NB4 (cell line): ENCODE data around the gene TNS2.

ENCODE experiments used
- CTCF ChIP-seq: IDR thresholded peaks from one replicate; pipeline ENCODE4 v1.5.1; 2012; ENCODE audit warnings: low read depth, low read length
- MAX ChIP-seq: IDR thresholded peaks from 2 replicates; pipeline ENCODE4 v1.6.1; 2011; ENCODE audit warnings: low read depth, low read length

- TF ChIP-seq MAX = peak; percentile 59
- peak; percentile 1 for TF ChIP-seq CTCF
Observed at GRCh38 chr12:53051058-53051880, 1.4 kb downstream of the TNS2 start.
